ENCODE measurements around the gene OSTF1.

The OSTF1 gene

GRCh38 chr9:75087824-75088645 is at the start of gene OSTF1, which contains the start of gene NMRK1:
Gene OSTF1 (plus strand): TSS chr9:75088514. CDS start chr9:75088693, 179 bp downstream.
Gene NMRK1 (minus strand): TSS chr9:75088155. CDS start chr9:75083115, 5,040 bp downstream.
- peak; percentile 88 to 96 for DNase-seq

DNA sequence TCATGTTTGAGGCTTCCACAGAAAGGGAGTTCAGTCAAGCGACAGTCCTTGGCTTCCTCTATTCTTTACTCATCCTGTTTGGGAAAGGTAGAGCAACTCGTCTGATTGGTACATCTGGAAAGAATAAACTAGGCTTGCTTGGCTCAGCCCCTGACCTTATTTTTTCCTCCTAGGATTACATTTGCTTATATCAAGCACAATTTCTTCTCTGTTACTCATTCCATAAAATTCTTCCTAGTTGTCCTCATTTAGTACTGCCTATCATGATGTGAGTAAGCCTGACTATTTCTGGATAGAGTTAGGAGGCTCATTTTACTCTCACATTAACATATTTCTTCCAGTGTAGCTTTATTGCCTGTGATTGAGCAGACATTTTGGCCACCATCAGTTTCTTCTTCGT is 49.3 kb upstream of the OSTF1 start:
- no peak for DNase-seq

GRCh38 chr9:75039801-75040200 is 48.5 kb upstream of the OSTF1 start:
- no peak for DNase-seq

GRCh38 chr9:75041041-75041440 is 47.3 kb upstream of the OSTF1 start:
- DNase-seq, result no peak

DNA sequence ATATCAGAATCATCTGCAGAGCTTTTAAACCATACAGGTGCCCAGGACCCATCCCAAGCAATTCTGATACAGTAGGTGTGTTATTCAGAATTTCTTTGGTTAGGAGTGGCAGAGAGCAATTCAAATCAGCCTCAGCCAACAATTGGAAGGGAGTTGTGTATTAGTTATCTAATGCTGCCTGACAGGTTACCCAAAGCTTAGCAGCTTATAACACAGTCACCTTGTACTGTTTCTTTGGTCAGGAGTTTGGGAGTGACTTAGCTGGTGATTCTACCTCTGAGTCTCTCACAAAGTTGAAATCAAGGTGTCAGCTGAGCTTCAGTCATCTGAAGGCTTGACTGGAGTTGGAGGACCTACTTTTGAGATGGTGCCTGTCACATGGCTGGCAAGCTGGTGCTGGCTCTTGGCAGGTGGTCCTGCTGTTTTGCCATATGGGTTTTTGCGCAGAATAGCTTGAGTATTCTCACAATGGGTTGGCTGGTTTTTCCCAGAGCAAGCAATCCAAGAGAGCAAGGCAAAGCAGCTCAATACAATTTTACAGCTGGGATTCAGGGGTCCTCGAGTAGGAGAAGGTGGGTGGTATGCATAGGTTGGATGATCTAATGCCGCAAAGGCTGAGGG is 41.5 kb upstream of the OSTF1 start:
- DNase-seq, result no peak

GRCh38 chr9:75047506-75047905 is 40.8 kb upstream of the OSTF1 start:
- no peak for DNase-seq

DNA sequence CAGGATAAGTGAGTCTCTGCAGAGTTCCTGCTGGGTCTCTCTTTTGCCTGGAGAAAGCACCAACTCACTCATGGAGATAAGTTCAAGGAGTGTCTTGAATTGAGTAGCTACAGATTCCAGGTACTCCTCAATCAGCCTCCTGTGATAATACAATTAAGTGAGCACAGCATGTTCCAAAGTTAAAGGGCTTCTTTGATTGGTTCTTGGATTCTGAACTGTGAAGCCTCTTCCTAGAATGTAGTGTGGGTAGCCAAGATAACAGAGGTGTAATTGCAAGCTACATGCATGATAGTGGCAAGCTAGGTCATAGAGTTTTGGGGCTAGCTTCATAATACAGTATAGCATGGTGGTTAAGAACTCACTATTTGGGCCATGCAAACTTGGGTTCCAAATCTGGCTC is 37.0 kb upstream of the OSTF1 start:
- no peak for DNase-seq

DNA sequence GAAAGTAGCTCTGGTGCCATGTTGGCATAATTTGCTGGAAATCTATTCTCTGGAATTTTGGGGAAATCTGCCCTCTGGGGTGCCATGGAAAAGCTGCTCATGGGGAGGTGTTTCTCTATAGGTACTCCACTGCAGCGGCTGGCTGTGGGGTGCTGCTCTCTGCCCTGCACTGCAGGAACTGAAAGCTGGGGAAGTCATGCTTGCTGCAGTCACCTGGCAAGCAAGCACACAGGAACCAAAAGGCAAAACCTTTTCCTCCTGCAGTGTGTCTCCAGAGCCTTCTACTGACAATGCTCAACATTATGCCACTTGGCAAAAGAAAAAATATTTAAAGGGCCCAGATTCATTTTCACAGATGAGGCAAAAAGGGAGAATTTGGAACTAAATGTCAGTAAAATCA is 34.4 kb upstream of the OSTF1 start:
- no peak for DNase-seq

DNA sequence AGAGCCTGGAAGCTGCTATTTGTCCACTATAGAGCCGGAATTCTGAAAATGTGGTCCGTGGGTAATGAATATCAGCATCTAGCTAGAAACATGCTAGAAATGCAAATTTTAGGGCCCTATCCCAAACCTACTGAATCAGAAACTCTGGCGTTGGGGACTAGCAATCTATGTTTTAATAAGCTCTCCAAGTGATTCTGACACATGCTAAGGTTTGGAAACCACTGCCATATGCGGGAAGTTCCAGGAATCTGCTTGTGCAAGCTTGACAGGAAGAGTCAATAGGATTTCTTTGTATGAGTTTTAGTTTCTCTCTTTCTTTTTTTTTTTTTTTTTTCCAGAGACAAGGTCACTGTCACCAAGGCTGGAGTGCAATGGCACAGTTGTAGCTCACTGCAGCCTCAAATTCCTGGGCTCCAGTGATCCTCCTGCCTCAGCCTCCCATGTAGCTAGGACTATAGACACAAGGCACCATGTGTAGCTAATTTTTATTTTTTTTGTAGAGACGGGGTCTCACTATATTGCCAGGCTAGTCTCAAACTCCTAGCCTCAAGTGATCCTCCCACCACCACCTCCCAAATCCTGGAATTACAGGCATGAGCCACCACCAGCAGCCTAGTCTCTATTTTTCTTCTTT is 33.8 kb upstream of the OSTF1 start:
- no peak for DNase-seq

DNA sequence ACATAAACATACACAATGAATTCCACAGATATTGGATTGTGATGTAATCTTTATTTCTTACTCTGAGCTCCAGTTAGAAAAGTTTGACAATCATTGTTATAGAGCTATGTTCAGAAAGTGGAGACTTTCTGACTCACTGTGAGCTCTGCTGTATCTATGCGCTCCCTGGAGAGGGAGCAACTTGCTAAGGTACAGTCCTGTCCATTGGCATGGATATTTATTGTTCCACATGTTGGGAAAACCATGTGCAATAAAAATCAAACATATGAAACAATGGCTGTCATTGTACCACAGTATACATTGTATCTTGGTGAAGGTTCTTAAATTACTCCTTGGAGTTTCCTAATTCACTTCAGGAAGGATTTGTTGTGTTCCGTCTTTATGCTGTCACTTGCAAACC is 27.1 kb upstream of the OSTF1 start:
- DNase-seq, result no peak

DNA sequence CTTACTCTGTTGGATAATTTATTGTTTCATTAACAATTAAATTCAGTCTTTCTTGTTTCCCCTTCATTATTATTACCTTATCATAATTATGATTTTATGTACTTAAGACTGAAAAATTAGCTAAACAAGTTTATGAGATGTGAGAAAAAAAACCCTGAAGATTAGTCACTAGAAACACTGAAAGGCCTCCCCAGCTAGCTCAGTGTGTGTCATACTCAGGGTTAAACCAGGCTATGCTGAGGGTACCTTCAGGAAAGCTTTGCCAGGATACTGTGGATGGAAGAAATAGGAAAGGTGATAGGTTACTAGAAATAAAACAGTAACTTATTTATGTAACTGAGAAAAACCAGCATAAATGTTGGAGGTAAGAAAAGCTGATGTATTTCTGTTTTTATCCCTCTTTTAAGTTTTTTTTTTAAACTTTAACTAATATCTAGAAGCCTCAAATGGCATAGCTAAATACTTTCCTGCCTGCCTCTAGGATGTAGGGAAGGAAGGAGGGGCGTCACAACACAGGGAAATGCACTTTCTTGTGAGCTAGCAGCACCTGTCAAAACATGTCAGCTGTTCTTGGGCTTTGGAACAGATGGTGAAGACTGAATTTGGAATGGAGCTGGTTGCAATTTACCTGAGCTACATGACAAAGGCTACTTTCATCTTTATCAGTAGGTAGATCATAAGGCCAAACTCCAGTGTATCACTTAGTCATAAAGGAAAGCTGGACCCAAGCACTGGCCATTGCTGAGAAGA is 24.6 kb upstream of the OSTF1 start:
- no peak for DNase-seq

- no peak for DNase-seq
Measured at GRCh38 chr9:75064307-75065025, 23.8 kb upstream of the OSTF1 start.

GRCh38 chr9:75065510-75065909 is 22.8 kb upstream of the OSTF1 start:
- no peak for DNase-seq

- DNase-seq, result no peak
Measured at GRCh38 chr9:75067894-75068293, 20.4 kb upstream of the OSTF1 start.

DNA sequence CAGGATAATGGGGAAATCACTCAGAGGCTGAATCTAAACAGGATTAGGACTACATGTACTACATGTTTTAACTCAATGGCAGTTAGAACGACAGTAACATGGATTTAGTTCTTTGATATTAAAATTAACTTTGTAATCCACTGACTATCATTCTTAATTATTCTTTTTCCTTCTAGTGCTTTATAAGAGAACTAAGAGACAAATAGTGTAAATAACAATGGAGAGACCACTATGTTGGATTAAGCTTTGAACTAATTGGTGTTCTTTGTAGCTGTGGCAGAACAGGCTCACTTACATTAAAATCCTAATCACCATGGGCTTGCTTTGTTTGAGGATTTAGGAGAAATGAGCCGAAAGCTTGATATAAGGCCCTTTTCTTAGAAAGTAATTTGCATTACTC is 19.1 kb upstream of the OSTF1 start:
- no peak for DNase-seq

GRCh38 chr9:75071530-75072122 is 16.7 kb upstream of the OSTF1 start:
- no peak for DNase-seq

DNA sequence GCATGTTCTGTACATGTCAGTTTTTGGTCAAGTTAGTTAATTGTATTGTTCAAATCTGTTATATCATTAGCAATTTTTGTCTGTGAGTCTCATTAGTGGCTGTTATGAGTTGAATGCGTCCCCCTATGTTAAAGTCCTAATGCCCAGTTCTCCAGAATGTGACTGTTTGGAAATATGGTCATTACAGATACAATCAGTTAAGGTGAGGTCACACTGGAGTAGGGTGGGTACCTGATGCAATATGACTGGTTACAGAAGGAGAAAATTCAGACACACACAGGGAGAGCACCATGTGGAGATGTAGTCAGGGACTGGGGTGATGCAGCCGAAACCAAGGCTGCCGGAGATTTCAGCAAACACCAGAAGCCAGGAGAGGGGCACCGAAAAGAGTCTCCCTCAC is 15.4 kb upstream of the OSTF1 start:
- no peak for DNase-seq

DNA sequence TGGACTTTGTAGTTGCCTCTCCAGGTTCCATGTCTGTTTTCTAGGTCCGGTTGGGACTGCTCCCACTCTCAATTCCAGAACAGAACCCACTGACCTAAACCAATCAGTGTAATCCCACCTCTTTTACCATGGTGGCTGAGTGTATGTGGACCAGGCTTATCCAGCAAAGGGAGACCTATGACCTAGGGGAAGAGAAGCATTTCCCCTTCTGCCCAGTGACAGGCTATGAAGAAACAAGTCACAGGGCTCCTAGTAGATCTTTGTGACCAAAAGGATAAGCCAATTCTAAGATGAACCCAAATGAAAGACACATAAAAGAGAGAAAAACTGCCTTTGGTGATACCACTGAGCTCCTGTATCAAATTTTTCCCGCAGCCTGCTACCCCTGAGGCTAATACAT is 6.7 kb upstream of the OSTF1 start:
- no peak for DNase-seq

DNA sequence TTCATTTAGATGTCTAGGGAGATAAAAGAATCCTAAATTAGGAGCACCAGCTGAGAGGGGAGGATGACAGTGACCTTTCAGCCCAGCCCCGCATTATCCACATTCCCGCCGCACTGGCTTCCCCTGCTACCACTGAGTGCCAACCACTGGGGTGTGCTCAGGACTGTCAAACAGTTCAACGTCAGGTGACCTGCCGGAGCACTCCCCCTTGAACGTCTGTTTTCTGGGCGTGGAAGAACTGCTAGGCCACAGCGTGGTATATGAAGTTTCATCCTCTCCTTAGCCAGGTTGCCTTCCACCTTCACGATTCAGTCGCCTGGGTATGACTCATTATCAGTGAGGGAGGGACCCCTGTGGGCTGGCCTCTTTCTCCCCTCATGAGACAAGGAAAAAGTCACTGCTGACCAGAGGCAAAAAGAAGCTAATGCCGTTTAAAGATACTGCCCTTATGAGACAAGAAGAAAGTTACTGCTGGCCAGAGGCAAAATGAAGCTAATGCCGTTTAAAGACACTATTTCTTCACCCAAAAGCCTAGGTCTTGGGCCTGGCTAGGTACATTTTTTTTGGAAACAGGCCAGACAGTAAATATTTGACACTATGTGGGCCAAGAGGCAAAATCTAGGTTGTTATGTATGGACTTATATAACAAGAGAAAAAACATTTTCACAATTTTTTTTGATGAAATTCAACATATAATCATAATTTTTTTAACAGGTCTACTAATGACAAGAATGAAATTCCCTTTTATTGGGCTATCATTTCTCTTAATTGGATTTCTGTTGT is 4.9 kb upstream of the OSTF1 start:
- peak in 1 of 2 donors; percentile 24 for DNase-seq

DNA sequence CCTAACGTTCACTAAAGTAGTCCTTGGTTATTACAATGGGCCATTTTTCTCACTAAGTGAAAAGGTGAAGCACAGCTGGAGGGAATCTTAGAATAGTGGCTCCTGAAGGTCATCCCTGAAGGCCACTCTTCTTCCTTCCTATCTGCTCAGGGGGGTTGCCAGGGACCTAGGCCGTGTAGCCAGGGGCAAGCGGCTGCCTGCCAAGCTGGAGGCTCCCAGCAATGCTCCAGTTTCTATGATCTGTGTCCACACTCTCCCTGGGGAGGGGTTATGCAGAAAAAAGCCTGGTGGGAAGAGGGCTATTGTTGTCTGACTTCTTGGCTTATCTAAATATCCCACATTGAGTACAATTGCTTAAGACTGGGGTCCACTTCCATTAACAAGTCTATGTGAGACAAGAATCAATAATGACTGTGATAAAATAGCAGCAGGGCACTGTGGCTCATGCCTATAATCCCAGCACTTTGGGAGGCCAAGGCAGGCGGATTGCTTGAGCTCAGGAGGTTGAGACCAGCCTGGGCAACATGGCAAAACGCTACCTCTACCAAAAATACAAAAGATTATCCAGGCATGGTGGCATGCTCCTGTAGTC is 4.1 kb upstream of the OSTF1 start:
- DNase-seq, result no peak

DNA sequence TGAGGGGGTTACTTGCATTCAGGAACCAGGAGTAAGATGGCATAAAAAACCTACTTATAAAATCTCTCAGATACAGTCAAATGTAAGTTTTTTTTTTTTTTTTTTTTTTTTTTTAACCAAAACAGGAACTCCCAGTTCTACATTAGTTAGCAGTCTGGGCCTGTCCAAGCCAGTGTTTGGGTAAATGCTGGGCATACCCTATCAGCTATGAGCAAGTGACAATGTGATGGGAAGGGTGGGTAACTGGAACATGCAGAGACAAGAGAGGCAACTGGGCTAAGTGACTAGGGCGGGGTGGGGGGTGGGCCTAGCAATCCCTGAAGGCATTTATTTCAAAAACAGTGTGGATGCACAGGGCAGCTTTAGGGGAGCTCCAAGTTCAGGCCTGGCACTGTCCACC is 2.7 kb upstream of the OSTF1 start:
- no peak for DNase-seq
